ENCODE results near the gene M1AP. TPM values are rescaled to one million over a fixed set of nuclear protein-coding genes. Genes with fewer than 3 reads are reported as not detected.

The M1AP gene
- total RNA-seq, 2 donors from 2014 or later = not detected

DNA sequence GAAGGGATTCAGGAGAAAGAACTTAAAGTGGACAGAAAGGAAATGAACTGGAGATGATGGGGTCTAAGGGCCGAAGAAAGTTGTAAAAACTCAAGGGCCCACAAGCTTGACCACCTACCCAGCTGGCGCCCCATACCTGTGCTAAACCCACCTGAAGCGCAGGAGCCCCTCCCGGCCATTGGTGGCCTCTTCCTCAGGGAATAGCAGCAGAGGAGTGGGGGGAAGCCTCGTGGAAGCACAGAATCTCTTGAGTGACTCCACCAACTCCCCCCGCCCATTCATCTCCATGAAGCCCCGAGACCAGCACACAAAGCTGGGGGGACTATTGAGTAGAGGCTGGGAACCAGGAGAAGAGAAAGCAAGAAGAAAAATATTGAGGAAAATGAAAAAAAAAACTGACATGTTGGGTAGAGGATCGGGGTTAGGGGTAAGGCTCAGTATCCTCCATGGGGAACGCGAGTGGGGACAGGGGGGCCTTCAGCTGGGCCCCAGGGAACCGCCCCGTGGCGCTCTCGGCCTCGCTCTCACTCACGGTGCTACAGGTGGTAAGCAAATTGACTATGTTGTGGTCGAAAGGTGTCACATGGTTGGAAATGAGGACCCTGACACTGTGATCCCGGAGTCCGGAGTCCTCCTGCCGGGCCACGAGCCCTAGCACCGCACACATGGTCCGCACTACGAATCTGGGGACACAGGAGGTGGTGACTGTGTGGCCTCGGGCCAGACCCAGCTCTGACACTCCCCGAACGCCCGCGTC is 119.4 kb downstream of the M1AP start:
- H3K27ac Mint-ChIP-seq = peak overlapping the region; percentile 97
- peaks cover 21% of the 10 kb centered on the region for H3K4me1 Mint-ChIP-seq
- no peaks in the 10 kb centered on the region for H3K27me3 Mint-ChIP-seq
- H3K36me3 Mint-ChIP-seq (ENCODE audit: low read depth) = peaks cover 65% of the 10 kb centered on the region
- H3K4me3 Mint-ChIP-seq = peak overlapping the region; percentile 98
- H3K9me3 Mint-ChIP-seq = no peaks in the 10 kb centered on the region
- peak; percentile 1 for ATAC-seq (replicated peaks)

- Mint-ChIP-seq H3K4me3 (peak overlapping the region; percentile 98), H3K9me3 (no peaks in the 10 kb centered on the region), H3K4me1 (peaks cover 21% of the 10 kb centered on the region), H3K27ac (peak overlapping the region; percentile 97), H3K36me3 (ENCODE audit: low read depth) (peaks cover 63% of the 10 kb centered on the region), H3K27me3 (no peaks in the 10 kb centered on the region)
- no peak for ATAC-seq (replicated peaks)
Measured at GRCh38 chr2:74527741-74528140, 120.4 kb downstream of the M1AP start.

GRCh38 chr2:74526649-74527230 is 121.4 kb downstream of the M1AP start:
- H3K36me3 Mint-ChIP-seq (ENCODE audit: low read depth) = peaks cover 53% of the 10 kb centered on the region
- ATAC-seq (replicated peaks) = no peak
- H3K4me3 Mint-ChIP-seq = no peak overlapping the region
- no peaks in the 10 kb centered on the region for H3K9me3 Mint-ChIP-seq
- peaks cover 16% of the 10 kb centered on the region for H3K4me1 Mint-ChIP-seq
- no peaks in the 10 kb centered on the region for H3K27me3 Mint-ChIP-seq
- no peak overlapping the region for H3K27ac Mint-ChIP-seq

GRCh38 chr2:74525717-74526648 is 122.1 kb downstream of the M1AP start, which contains the start of gene DQX1:
Gene DQX1, minus strand, starts transcription at chr2:74526231. Its CDS starts 502 bp downstream, at chr2:74525729.
- H3K36me3 Mint-ChIP-seq (ENCODE audit: low read depth) = peaks cover 45% of the 10 kb centered on the region
- no peaks in the 10 kb centered on the region for H3K9me3 Mint-ChIP-seq
- no peak within 1 kb of the TSS for H3K27ac Mint-ChIP-seq

DNA sequence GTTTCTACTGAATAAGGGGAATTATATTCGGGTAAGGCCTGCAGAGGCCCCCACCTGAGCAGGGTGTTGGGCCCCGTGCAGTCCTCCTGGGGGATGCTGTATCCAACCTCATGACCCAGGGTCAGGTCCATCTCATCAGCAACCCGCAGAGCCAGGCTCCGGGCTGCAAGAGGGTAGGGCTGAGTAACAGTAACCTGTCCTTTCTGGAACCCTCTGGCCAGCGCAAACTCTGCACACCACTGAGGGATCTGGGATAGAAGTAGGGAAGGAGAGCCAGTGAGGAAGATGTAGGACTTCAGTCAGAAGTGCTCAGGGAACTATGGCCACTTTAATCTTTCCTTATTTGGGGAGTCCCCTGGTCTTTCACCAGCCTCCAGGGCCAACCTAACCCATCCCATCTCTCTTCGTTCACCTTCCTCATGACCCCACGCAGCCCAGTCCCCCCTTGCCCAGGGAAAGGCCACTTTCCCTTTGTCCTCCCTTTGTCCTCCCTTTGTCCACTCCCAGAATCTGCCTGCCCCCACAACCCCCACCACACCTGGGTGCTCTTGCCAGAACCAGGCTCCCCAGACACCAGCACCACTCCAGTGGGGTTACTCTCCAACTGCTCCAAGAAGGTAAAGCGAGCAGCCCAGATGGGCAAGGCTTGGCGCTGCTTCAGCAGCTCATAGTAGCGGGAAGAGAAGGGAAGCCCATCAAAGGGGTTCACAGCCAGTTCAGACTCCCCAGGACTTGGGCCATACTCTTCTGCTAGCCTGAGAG is 123.0 kb downstream of the M1AP start:
- no peak for ATAC-seq (replicated peaks)
- Mint-ChIP-seq H3K4me3 (no peak overlapping the region), H3K4me1 (peaks cover 4% of the 10 kb centered on the region), H3K9me3 (no peaks in the 10 kb centered on the region), H3K27ac (no peak overlapping the region), H3K27me3 (peaks cover 3% of the 10 kb centered on the region), H3K36me3 (ENCODE audit: low read depth) (peaks cover 38% of the 10 kb centered on the region)

More at GRCh38 chr2:74525717-74526648, 122.1 kb downstream of the M1AP start, which contains the start of gene DQX1:
- no peak for ATAC-seq (replicated peaks)
- Mint-ChIP-seq H3K4me3 (no peak within 1 kb of the TSS), H3K27me3 (no peaks in the 10 kb centered on the region), H3K4me1 (peaks cover 8% of the 10 kb centered on the region)

DNA sequence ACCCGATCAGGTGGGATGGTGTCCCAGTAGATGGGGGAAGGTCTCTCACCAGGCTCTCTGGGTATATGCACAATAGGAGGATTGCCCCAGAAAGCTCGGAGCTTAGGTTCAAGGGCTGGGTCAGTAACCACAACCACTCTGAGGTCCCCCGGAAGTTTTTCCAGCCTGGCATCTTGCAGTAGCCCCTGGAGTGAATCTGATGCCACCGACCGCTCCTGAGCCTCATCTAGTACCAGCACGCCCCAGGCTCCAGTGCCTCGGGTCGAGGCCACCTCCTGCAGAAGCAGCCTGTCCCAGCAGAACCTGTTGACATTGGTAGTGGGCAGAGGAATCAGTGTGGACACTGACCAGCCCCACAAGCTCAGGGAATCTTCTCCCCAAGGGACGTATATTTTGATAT is 124.1 kb downstream of the M1AP start:
- Mint-ChIP-seq H3K36me3 (ENCODE audit: low read depth) (peaks cover 32% of the 10 kb centered on the region), H3K4me1 (peaks cover 4% of the 10 kb centered on the region), H3K9me3 (no peaks in the 10 kb centered on the region), H3K27me3 (peaks cover 8% of the 10 kb centered on the region), H3K27ac (no peak overlapping the region), H3K4me3 (no peak overlapping the region)
- no peak for ATAC-seq (replicated peaks)

DNA sequence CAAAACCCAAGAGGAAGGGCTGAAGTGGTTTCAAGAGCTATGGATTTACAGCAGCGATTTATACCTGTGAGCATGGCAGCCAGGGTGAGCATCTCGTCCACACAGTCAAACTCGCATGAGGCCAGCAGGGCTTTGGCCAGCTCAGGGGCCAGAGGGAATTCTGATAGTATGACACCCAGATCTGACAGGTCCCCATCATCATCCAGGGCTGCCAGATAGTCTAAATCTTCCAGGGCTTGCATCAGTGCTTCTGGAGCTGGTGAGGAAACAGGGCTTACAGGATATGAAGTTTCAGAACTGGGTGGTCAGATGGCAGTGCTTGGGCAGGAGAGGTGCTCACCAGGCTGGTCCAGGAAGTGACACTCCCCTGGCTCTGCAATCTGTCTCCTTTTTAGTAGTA is 125.6 kb downstream of the M1AP start:
- H3K27me3 Mint-ChIP-seq = peaks cover 22% of the 10 kb centered on the region
- H3K4me1 Mint-ChIP-seq = peaks cover 4% of the 10 kb centered on the region
- no peaks in the 10 kb centered on the region for H3K9me3 Mint-ChIP-seq
- H3K27ac Mint-ChIP-seq = no peak overlapping the region
- ATAC-seq (replicated peaks) = no peak
- peaks cover 17% of the 10 kb centered on the region for H3K36me3 Mint-ChIP-seq (ENCODE audit: low read depth)
- no peak overlapping the region for H3K4me3 Mint-ChIP-seq

DNA sequence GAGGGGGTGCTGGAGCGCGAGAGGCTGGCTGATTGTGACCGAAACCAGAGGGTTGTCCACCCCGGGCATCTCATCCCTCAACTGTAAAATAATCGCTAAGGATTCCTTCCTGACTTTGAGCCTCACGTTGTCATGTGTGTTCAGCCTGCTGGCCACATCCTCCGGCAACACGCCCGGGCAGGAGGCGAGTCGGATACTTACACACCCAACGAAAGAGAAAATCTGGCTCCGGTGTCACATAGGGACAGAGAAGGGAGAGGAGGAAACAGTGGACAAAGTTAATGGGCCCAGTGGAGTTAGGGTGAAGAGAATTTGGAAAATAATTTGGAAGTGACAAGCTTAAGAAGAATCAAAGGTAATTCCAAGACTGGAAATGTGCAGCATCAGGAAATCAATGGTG is 131.5 kb downstream of the M1AP start:
- peak overlapping the region; percentile 84 for H3K4me3 Mint-ChIP-seq
- no peak for ATAC-seq (replicated peaks)
- H3K27ac Mint-ChIP-seq = no peak overlapping the region
- no peaks in the 10 kb centered on the region for H3K4me1 Mint-ChIP-seq
- no peaks in the 10 kb centered on the region for H3K9me3 Mint-ChIP-seq
- H3K27me3 Mint-ChIP-seq = peaks cover 35% of the 10 kb centered on the region
- H3K36me3 Mint-ChIP-seq (ENCODE audit: low read depth) = no peaks in the 10 kb centered on the region

DNA sequence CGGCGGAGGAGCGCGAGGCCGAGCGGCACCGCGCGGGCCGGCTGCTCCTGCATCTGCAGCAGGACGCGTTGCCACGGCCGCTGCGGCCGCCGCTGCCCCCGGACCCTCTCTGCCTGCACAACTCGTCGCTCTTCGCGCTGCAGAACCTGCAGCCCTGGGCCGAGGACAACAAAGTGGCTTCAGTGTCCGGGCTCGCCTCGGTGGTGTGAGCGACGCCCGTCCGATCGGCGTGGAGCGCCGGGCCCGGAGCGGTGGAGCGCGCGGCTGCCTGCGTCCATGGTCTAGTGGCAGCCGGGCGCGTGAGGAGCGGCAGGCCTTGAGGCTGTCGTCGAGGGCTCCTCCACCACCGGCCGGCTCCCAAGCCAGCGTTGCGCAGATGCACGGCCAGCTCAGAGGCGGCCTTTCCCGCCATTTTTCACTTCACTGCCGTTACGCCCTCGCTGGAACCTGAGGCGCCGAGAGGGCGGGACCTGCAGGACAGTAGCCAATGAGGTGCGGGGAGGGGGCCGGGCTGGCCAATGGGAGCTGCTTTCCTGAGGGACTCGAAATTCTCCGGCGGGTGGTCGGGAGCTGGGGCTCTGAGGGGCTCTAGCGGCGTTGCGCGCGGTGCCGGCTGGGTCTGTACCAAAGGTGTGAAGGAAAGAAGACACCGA is 132.0 kb downstream of the M1AP start:
- Mint-ChIP-seq H3K9me3 (no peaks in the 10 kb centered on the region), H3K36me3 (ENCODE audit: low read depth) (no peaks in the 10 kb centered on the region), H3K27me3 (peaks cover 35% of the 10 kb centered on the region), H3K27ac (no peak overlapping the region), H3K4me3 (peak overlapping the region; percentile 84), H3K4me1 (no peaks in the 10 kb centered on the region)
- ATAC-seq (replicated peaks) = peak; percentile 83

GRCh38 chr2:74515271-74515980 is 132.7 kb downstream of the M1AP start:
- peak overlapping the region; percentile 84 for H3K4me3 Mint-ChIP-seq
- peak; percentile 16 for ATAC-seq (replicated peaks)
- H3K27ac Mint-ChIP-seq = peak overlapping the region; percentile 73
- no peaks in the 10 kb centered on the region for H3K4me1 Mint-ChIP-seq
- no peaks in the 10 kb centered on the region for H3K36me3 Mint-ChIP-seq (ENCODE audit: low read depth)
- no peaks in the 10 kb centered on the region for H3K9me3 Mint-ChIP-seq
- peaks cover 35% of the 10 kb centered on the region for H3K27me3 Mint-ChIP-seq

DNA sequence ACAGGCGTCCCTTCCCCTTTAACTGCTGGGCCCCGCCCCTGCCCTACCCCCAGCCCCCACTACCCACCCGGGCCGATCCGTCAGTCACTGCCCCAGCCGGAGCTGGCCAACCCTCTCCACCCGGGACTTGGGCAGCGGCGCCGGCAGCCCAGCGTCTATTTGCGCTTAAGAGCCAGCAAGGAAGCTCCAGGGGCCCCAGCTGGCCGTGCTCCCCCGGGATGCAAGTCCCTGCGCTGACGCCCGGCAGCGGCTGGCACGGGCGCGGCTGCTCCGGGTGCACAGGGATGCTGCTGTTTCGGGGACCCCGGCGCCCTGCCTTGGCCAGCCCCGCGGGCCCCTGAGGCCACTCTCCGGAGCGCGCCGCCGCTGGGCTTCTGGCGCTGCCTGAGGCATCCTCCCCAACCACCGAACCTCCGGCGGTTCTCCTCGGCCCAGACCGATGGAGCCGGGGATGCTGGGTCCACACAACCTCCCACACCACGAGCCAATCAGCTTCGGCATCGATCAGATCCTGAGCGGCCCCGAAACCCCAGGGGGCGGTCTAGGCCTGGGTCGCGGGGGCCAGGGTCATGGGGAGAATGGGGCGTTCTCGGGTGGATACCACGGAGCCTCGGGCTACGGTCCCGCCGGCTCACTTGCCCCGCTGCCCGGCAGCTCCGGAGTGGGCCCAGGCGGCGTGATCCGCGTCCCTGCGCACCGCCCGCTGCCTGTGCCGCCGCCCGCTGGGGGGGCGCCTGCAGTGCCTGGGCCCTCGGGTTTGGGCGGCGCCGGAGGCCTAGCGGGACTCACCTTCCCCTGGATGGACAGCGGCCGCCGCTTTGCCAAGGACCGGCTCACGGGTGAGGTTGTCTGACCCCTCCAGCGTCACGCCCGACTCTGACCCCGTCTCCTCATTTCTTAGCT is 133.5 kb downstream of the M1AP start, which contains the start of gene TLX2:
Gene TLX2 (plus strand): TSS at position 83 of the 903 bp plus-strand sequence. CDS start 357 bp downstream, at position 440.
- Mint-ChIP-seq H3K4me1 (peaks cover 3% of the 10 kb centered on the region), H3K27me3 (peaks cover 28% of the 10 kb centered on the region), H3K9me3 (no peaks in the 10 kb centered on the region), H3K4me3 (peak within 1 kb of the TSS; percentile 84), H3K36me3 (ENCODE audit: low read depth) (no peaks in the 10 kb centered on the region), H3K27ac (peak within 1 kb of the TSS; percentile 73)
- peak; percentile 24 for ATAC-seq (replicated peaks)

Data from activated T-helper 17 cell treated with anti-CD3 and anti-CD28 coated beads, Interleukin-2, amount 50 U/mL, for 72 hours (primary cell).